ELR (cell line): ENCODE data around the gene TMEM214.

Source experiments
- DNase-seq: peaks from one replicate; pipeline ENCODE4 v3.0.0-alpha.2; 2015; ENCODE audit warnings: low read depth

Gene TMEM214

DNA sequence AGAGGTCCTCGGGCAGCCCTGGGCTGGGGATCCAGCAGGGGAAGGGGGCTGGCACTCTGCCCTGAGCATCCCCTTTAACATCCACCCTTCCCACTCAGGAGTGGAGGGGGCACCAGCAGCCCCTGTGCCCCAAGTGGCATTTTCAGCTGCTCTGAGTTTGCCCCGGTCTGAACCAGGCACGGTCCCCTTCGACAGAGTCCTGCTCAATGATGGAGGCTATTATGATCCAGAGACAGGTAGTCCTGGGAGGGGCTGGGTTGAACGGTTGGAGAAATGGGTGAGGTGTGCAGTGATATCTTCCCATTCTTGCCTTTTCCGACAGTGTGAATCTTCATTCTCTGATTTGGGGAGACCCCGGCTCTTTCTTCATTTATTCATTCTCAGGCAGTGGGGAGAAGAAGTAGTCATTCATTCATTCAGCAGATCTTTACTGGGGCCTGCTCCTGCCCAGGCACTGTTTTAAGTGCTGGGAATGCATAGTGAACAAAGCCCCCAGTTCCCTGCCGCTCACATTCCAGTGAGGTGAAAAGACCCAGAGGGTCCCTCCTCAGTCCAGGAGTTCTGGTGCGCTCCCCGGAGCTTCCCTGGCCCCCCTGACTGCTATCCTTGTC is 52.4 kb downstream of the TMEM214 start:
- DNase-seq, result no peak

DNA sequence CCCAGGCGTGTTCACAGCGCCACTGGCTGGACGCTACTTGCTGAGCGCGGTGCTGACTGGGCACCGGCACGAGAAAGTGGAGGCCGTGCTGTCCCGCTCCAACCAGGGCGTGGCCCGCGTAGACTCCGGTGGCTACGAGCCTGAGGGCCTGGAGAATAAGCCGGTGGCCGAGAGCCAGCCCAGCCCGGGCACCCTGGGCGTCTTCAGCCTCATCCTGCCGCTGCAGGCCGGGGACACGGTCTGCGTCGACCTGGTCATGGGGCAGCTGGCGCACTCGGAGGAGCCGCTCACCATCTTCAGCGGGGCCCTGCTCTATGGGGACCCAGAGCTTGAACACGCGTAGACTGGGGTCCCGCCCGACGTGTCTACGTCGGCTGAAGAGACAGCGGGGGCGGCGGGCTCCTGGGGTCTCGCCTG is 52.9 kb downstream of the TMEM214 start:
- peak; percentile 67 for DNase-seq

DNA sequence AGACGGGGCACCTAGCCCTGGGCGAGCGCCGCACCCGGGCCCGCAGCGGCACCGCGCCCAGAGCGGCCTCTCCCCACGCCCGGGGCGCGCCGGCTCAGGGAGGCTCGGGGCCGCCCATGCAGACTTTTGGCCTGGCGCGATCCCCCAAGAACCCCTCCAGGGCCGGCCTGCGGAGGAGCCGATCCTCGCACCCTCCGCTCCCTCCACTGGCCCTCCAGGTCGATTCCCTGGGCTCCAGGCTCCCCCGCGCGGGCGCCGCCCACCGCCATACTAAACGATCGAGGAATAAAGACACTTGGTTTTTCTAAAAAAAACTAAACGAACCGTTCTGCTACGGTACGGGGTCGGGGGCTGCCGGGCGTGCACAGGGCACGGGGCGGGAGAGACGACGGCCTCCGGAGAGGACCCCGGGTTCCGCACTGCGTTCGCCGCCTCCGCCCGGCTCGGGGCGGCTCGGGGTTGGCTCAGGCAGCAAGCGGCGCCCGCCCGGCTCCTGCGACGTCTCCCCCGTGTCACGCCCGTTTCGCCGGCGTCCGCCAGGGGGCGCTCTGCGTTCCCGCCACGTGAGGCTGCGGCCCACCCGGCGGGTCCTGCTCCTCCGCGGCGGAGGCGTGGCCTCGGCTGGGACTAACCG is 53.4 kb downstream of the TMEM214 start:
- DNase-seq, result peak; percentile 88

DNA sequence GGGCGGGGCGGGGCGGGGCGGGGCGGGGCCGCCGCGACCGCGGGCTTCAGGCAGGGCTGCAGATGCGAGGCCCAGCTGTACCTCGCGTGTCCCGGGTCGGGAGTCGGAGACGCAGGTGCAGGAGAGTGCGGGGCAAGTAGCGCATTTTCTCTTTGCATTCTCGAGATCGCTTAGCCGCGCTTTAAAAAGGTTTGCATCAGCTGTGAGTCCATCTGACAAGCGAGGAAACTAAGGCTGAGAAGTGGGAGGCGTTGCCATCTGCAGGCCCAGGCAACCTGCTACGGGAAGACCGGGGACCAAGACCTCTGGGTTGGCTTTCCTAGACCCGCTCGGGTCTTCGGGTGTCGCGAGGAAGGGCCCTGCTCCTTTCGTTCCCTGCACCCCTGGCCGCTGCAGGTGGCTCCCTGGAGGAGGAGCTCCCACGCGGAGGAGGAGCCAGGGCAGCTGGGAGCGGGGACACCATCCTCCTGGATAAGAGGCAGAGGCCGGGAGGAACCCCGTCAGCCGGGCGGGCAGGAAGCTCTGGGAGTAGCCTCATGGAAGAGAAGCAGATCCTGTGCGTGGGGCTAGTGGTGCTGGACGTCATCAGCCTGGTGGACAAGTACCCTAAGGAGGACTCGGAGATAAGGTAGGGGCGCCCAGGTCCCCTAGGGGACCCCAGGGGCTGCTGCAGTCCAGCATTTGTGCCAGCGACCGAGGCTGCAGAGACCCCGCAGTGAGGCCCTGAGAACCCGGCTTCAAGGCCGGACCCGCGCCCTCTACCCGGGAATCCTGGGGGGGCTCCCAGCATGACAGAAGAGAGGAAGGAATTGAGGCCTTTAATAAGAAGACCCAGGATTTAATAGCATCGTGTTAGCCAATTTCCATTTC is 54.2 kb downstream of the TMEM214 start, which contains the start of gene KHK:
Gene KHK (plus strand): TSS at position 49 of the 870 bp plus-strand sequence. CDS start 488 bp downstream, at position 537.
- peak; percentile 36 for DNase-seq

DNA sequence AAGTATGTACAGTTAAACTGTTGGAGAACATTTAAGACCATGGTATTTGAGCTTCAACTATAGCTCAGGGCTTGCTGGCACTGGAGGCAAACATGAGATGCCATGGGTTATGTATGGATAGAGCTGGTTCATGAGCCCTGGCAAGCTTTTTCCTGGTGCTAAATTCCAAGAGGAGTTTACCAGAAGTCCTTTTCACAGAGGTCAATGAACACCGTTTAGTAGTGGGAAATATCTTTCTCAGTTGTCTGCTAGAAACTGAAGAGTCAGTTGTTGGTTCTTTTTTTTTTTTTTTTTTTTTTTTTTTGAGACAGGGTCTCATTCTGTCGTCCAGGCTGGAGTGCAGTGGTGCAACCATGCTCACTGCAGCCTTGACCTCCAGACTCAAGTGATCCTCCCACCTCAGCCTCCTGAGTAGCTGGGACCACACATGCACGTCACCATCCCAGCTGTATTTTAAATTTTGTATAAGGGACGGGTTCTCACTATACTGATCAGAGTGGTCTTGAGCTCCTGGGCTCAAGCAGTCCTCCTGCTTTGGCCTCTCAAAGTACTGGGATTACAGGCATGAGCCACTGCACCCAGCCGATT is 55.2 kb downstream of the TMEM214 start:
- no peak for DNase-seq

DNA sequence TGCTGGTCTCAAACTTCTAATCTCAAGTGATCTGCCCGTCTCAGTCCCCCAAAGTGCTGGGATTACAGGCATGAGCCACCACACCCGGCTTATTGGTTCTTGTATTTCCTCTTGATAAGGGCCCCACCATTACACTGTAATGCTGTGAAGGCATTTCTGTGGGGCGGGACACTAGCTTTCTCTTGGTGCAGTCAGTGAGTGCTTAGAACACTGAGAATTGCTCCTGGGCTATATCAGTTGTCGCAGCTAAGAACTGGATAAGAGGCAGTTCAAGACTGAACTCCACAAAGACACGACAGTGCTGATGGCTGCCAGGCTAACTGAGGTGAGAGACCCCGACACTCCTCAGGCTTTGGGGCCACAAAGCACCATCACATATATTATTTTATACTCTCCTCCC is 55.9 kb downstream of the TMEM214 start:
- DNase-seq, result no peak

DNA sequence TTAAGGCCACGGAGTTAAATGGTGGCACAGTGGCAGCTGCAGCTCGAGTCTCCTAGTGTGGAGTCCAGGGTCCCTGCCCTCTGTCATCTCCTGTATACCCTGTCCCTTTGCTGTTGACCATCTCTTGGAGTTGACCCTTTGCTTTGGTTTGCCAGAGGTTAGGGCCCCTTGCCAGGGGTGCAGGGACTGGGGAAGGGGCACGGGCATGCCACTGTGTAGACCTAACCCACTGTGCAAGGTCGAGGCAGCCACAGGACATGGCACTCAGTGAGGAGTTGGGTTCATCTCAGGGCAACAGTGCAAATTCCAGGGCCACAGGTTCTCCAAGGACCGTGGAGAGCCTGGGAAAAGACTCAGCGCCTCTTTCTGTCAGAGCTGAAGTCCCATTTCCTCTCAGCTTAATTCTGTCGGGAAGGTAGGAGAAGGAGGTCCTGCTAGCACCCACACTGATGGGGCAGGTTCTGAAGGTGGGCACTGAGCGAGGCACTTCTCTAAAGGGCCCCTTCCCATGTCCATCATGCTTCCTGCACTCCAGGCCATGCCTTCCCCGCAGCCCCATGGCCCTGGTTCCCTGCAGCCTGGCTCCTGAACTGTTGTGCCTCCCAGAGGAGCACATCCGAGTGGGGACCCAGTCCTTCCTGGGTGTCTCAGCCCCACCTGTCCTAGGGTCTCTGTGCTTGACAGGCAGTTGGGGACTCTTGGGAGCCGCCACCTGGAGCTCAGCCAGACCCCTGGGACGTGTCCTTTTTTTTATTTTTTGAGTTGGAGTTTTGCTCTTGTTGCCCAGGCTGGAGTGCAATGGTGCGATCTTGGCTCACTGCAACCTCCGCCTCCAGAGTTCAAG is 56.6 kb downstream of the TMEM214 start:
- no peak for DNase-seq
